ENCODE results near the gene MORC2. TPM values are rescaled to one million over a fixed set of nuclear protein-coding genes. Genes with fewer than 3 reads are reported as not detected.

MORC2 gene
- total RNA-seq, 1 experiment from 2014 or later: 12.0 TPM

GRCh38 chr22:30909306-30909705, 59.3 kb downstream of the MORC2 start:
- no peak overlapping the region for H3K9ac ChIP-seq (ENCODE audit: low read length)
- no peaks in the 10 kb centered on the region for H3K79me2 ChIP-seq (ENCODE audit: low read length)
- intact Hi-C loops (cut with micrococcal nuclease): no loop called here
- H3K27ac ChIP-seq (ENCODE audit: low read length): no peak overlapping the region
- no peaks in the 10 kb centered on the region for H3F3A ChIP-seq (ENCODE audit: low read length, unreplicated experiment)
- DNase-seq (no peak), ATAC-seq (no peak)
- H3K4me2 ChIP-seq (ENCODE audit: low read length): no peak overlapping the region
- no peaks in the 10 kb centered on the region for H3K36me3 ChIP-seq (ENCODE audit: low read depth, low read length)
- H3K4me1 ChIP-seq (ENCODE audit: insufficient read depth, low read length): no peaks in the 10 kb centered on the region
- no peaks in the 10 kb centered on the region for H3K9me2 ChIP-seq (replicated peaks; ENCODE audit: low read length)
- H3K27me3 ChIP-seq (ENCODE audit: low read length): no peaks in the 10 kb centered on the region
- no peaks in the 10 kb centered on the region for H3K9me3 ChIP-seq (ENCODE audit: low read length)
- TF ChIP-seq CTCF (conservative IDR thresholded peaks at IDR 0.05; ENCODE audit: low read depth, low read length) (no peak), EZH2phosphoT487 (IDR thresholded peaks at IDR 0.05; ENCODE audit: borderline replicate concordance, low read length) (no peak), EZH2 (IDR thresholded peaks at IDR 0.05; ENCODE audit: low read length, unreplicated experiment) (no peak)
- POLR2A ChIA-PET (ENCODE audit: unreplicated experiment): no interaction called here
- BruUV-seq (replicated peaks): no TSS peak
- no peak overlapping the region for H3K4me3 ChIP-seq (ENCODE audit: low read length)
- CTCF ChIA-PET: no interaction called here
- no peaks in the 10 kb centered on the region for H4K20me1 ChIP-seq (ENCODE audit: low read length)
- H2AFZ ChIP-seq (ENCODE audit: low read length): no peak overlapping the region

- ChIA-PET POLR2A (ENCODE audit: unreplicated experiment) (no interaction called here), CTCF (no interaction called here)
- no peak overlapping the region for H3K9ac ChIP-seq (ENCODE audit: low read length)
- H3F3A ChIP-seq (ENCODE audit: low read length, unreplicated experiment): no peaks in the 10 kb centered on the region
- no peaks in the 10 kb centered on the region for H3K9me3 ChIP-seq (ENCODE audit: low read length)
- H3K4me3 ChIP-seq (ENCODE audit: low read length): no peak overlapping the region
- no peaks in the 10 kb centered on the region for H3K4me1 ChIP-seq (ENCODE audit: insufficient read depth, low read length)
- H3K79me2 ChIP-seq (ENCODE audit: low read length): no peaks in the 10 kb centered on the region
- H3K36me3 ChIP-seq (ENCODE audit: low read depth, low read length): no peaks in the 10 kb centered on the region
- no peaks in the 10 kb centered on the region for H3K27me3 ChIP-seq (ENCODE audit: low read length)
- ATAC-seq (no peak), DNase-seq (no peak)
- H3K4me2 ChIP-seq (ENCODE audit: low read length): no peak overlapping the region
- H4K20me1 ChIP-seq (ENCODE audit: low read length): no peaks in the 10 kb centered on the region
- no peak overlapping the region for H2AFZ ChIP-seq (ENCODE audit: low read length)
- TF ChIP-seq EZH2phosphoT487 (IDR thresholded peaks at IDR 0.05; ENCODE audit: borderline replicate concordance, low read length) (no peak), CTCF (conservative IDR thresholded peaks at IDR 0.05; ENCODE audit: low read depth, low read length) (no peak), EZH2 (IDR thresholded peaks at IDR 0.05; ENCODE audit: low read length, unreplicated experiment) (no peak)
- H3K9me2 ChIP-seq (replicated peaks; ENCODE audit: low read length): no peaks in the 10 kb centered on the region
- no peak overlapping the region for H3K27ac ChIP-seq (ENCODE audit: low read length)
- intact Hi-C loops (cut with micrococcal nuclease): no loop called here
- no TSS peak for BruUV-seq (replicated peaks)
Observed at GRCh38 chr22:30908051-30908461, 60.5 kb downstream of the MORC2 start.

GRCh38 chr22:30906946-30907345, 61.6 kb downstream of the MORC2 start:
- CTCF ChIA-PET: no interaction called here
- Histone ChIP-seq H2AFZ (ENCODE audit: low read length) (no peak overlapping the region), H3K4me1 (ENCODE audit: insufficient read depth, low read length) (no peaks in the 10 kb centered on the region), H3K27ac (ENCODE audit: low read length) (no peak overlapping the region), H3K4me3 (ENCODE audit: low read length) (no peak overlapping the region), H3K9ac (ENCODE audit: low read length) (no peak overlapping the region), H3K4me2 (ENCODE audit: low read length) (no peak overlapping the region), H3K79me2 (ENCODE audit: low read length) (no peaks in the 10 kb centered on the region), H3K27me3 (ENCODE audit: low read length) (no peaks in the 10 kb centered on the region), H3K36me3 (ENCODE audit: low read depth, low read length) (no peaks in the 10 kb centered on the region), H3F3A (ENCODE audit: low read length, unreplicated experiment) (no peaks in the 10 kb centered on the region), H3K9me3 (ENCODE audit: low read length) (no peaks in the 10 kb centered on the region), H3K9me2 (replicated peaks; ENCODE audit: low read length) (no peaks in the 10 kb centered on the region), H4K20me1 (ENCODE audit: low read length) (no peaks in the 10 kb centered on the region)
- POLR2A ChIA-PET (ENCODE audit: unreplicated experiment): no interaction called here
- intact Hi-C loops (cut with micrococcal nuclease): no loop called here
- no peak for DNase-seq
- no peak for TF ChIP-seq EZH2phosphoT487 (IDR thresholded peaks at IDR 0.05; ENCODE audit: borderline replicate concordance, low read length)
- no peak for TF ChIP-seq CTCF (conservative IDR thresholded peaks at IDR 0.05; ENCODE audit: low read depth, low read length)
- TF ChIP-seq EZH2 (IDR thresholded peaks at IDR 0.05; ENCODE audit: low read length, unreplicated experiment): no peak
- BruUV-seq (replicated peaks): no TSS peak
- ATAC-seq: no peak
